Neural progenitor cell (in vitro differentiated cells): ENCODE measurements around the gene RELCH.

ENCODE experiments used
- EZH2 ChIP-seq: fragments of 200-600 bp; sonication (generic); IDR thresholded peaks from 2 replicates; pipeline ENCODE4 v1.6.1; 2017; ENCODE audit warnings: antibody characterized with exemption, mild to moderate bottlenecking, moderate library complexity
- TF ChIP-seq, protein P1 (sequence below): fragments of 200-600 bp; sonication (generic); IDR thresholded peaks from 2 replicates; pipeline ENCODE4 v1.5.1; 2017; ENCODE audit warnings: antibody characterized with exemption, mild to moderate bottlenecking

DNA sequence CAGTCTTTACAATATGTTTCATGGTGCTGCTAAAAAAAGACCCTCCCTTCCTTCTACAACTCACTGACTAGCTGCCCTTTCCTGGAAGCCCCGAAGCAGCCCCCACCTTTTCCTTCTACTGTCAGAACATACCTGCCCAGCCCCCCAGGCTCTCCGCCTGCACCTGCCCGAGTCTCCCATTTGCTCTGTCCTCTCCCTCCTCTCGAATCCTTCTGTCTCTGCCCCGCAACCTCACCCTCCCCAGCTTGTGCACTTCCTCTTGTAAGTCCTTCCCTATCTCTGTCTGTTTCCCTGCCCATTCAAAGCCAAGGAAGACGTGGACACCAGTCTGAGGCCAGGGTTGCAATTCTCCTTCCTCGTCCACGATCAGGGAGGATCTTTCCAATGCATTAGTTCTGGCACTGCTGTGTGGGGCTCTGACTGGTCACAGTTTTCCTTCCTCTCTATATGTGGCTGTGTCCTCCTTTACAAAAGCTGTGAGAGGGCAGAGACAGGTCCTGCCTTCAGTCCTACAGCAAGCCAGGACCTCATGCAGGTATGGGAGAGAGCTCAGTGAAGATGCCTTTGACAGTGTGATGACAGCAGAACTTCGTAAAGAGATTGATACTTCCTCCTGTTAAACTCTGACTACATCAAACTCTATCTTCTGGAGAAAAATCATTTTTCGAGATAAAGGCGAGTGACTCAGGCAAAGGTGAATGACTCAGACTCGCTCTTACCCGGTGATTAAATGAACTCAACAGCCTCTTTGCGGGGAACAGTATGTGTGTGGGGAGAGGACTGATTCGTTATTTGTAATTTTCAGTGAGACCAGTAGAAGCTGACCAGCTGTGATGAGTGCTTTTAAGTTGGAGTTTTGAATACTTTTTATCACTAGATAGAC lies 152.3 kb downstream of the RELCH start:
- TF ChIP-seq, protein P1, sequence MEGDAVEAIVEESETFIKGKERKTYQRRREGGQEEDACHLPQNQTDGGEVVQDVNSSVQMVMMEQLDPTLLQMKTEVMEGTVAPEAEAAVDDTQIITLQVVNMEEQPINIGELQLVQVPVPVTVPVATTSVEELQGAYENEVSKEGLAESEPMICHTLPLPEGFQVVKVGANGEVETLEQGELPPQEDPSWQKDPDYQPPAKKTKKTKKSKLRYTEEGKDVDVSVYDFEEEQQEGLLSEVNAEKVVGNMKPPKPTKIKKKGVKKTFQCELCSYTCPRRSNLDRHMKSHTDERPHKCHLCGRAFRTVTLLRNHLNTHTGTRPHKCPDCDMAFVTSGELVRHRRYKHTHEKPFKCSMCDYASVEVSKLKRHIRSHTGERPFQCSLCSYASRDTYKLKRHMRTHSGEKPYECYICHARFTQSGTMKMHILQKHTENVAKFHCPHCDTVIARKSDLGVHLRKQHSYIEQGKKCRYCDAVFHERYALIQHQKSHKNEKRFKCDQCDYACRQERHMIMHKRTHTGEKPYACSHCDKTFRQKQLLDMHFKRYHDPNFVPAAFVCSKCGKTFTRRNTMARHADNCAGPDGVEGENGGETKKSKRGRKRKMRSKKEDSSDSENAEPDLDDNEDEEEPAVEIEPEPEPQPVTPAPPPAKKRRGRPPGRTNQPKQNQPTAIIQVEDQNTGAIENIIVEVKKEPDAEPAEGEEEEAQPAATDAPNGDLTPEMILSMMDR: no peak
- TF ChIP-seq EZH2: no peak
